ENCODE data around the gene DYNC2I2. TPM values are rescaled to one million over a fixed set of nuclear protein-coding genes. Genes with fewer than 3 reads are reported as not detected.

Gene DYNC2I2
- total RNA-seq, 2 donors from 2014 or later: 12.8 to 20.3 TPM

GRCh38 chr9:128642675-128643245, 13.9 kb downstream of the DYNC2I2 start:
- ATAC-seq: no peak
- DNase-seq: no peak

DNA sequence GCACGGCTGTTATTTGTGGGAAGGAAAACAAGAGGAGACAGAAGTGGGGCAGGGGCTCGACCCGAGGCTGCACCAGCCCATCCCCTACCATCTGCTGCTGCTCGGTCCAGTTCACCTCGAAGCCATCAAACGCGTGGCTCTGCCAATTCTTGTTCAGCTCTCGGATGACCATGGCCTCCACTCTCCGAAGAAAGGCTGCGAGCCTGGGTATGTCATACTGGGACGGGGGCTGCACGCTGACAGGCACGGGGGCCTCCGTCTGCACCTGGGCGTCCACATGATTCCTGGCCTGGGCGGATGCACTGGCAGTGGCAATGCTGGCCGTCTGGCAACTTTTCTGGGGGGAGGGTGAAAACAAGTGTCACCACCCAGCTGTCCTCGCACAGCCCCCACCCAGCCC, 16.0 kb downstream of the DYNC2I2 start:
- ATAC-seq (no peak), DNase-seq (no peak)
- intact Hi-C loops (cut with DNase I): no loop called here

More at GRCh38 chr9:128642675-128643245, 13.9 kb downstream of the DYNC2I2 start:
- intact Hi-C loops (cut with DNase I): no loop called here

GRCh38 chr9:128638580-128638979, 18.1 kb downstream of the DYNC2I2 start:
- intact Hi-C loops (cut with DNase I): loop anchor here (5.0 to 10.0 kb wide), 2 partner anchors 44 to 46 kb away; partner anchors contain the start of gene SET (in 1 of the 2)
- DNase-seq (no peak), ATAC-seq (no peak)

DNA sequence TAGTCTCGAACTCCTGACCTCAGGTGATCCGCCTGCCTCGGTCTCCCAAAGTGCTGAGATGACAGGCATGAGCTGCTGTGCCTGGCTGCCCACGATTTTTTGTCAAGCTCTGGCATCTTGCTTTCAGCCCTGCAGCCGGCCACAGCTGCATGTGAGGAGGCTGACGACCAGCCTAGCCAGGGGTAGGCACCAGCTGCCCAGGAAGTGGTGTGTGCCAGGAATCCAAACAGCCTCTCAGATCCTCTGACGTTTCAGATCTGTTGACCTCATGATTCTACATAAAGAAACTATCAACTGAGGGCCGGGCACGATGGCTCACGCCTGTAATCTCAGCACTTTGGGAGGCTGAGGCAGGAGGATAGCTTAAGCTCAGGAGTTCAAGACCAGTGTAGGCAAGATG, 19.0 kb downstream of the DYNC2I2 start:
- ATAC-seq (no peak), DNase-seq (no peak)
- intact Hi-C loops (cut with DNase I): loop anchor here (5.0 to 10.0 kb wide), 2 partner anchors 45 to 47 kb away; partner anchors contain the start of gene SET (in 1 of the 2)

GRCh38 chr9:128636556-128637530, 19.8 kb downstream of the DYNC2I2 start:
- ATAC-seq (peak; percentile 5 to 31), DNase-seq (peak; percentile 24)
- intact Hi-C loops (cut with DNase I): loop anchor here (5.0 to 10.0 kb wide), 2 partner anchors 45 to 48 kb away; partner anchors contain the start of gene SET (in 1 of the 2)

DNA sequence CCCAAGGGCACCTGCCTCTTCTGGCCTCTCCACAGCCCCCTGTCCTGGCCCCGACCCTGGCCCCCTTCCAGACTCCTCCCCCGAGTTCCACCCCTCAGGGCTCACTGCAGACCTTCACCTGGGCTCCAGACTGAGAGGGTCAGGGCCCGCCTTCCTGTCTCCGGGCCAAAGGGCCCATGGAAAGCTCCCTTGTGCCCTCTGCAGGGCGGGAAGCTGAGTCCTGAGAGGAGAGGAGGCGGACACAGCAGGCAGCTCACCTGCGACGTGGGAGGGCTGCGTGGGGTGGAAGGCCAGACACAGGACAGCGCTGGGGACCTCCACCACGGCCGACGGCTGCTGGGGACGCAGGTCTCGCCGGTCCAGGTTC, 20.6 kb downstream of the DYNC2I2 start:
- peak; percentile 62 for DNase-seq
- intact Hi-C loops (cut with DNase I): loop anchor here (5.0 to 10.0 kb wide), 2 partner anchors 46 to 49 kb away; partner anchors contain the start of gene SET (in 1 of the 2)
- ATAC-seq: peak; percentile 67 to 70

DNA sequence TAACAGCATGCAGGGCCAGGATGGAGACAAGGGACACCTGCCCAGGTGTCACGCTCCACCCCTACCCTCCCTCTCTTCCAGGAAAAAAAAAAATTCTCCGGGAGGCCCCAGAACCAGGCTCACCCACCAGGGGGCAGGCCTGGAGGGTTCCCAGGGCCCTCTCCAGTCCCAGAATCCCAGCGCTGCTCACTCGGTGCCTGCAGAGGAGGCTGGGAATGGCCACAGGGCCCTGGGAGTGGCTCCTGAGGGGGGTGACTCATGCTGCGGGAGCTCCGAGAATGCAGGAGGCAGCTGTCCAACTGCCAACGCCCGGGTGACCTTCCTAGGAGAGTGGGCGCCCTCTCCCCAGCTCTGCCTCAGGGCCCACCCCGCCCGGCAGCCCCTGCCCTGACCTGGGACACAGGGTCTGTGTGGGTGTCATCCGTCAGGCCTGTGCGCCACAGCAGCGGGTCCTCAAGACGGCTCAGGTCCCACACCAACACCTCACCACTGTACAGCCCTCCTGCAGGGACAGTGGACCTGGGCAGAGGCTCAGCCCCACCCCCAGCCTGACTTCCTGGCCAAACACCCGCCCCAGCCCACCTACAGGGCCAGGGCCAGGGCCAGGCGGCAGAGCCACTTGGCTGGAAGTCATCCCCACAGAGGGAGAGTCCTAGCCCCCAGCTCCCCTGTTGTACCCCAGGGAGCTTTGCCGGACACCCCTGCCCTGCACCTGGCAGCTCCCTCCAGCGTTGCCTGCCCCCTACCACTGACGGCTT, 21.2 kb downstream of the DYNC2I2 start:
- peak; percentile 94 for DNase-seq
- ATAC-seq: peak; percentile 91 to 94
- intact Hi-C loops (cut with DNase I): loop anchor here (5.0 to 10.0 kb wide), 2 partner anchors 47 to 49 kb away; partner anchors contain the start of gene SET (in 1 of the 2)

- intact Hi-C loops (cut with DNase I): loop anchor here (5.0 to 10.0 kb wide), 2 partner anchors 48 to 50 kb away; partner anchors contain the start of gene SET (in 1 of the 2)
- peak; percentile 36 for DNase-seq
Measured at GRCh38 chr9:128634651-128635262, 21.9 kb downstream of the DYNC2I2 start.

DNA sequence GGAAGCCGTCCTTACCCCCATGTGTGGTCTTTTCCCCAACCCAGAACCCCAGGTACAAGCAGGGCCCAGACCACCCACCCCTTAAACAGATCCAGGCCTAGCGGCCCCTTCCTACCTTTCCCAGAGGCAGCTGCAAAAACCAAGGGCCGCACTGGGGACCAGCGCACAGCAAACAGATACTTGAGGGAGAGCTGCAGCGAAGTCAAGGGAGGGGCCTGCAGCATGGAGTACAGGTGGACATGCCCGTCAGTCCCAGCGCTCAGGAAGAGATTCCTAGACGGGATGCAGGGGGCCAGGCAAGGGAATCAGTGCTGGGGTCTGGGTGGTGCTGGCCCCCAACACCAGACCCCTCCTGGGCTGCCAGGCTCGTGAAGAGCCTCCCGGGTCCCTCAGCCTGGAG, 22.5 kb downstream of the DYNC2I2 start:
- DNase-seq (peak; percentile 23), ATAC-seq (no peak)
- intact Hi-C loops (cut with DNase I): loop anchor here in 1 of 2 donors (10.0 kb wide), 1 partner anchor 51 kb away; the partner anchor contains the start of gene SET

More at GRCh38 chr9:128634651-128635262, 21.9 kb downstream of the DYNC2I2 start:
- ATAC-seq: peak; percentile 1 to 4

GRCh38 chr9:128633601-128634000, 23.0 kb downstream of the DYNC2I2 start:
- peak; percentile 17 for DNase-seq
- no peak for ATAC-seq
- intact Hi-C loops (cut with DNase I): loop anchor here in 1 of 2 donors (10.0 kb wide), 1 partner anchor 51 kb away; the partner anchor contains the start of gene SET

DNA sequence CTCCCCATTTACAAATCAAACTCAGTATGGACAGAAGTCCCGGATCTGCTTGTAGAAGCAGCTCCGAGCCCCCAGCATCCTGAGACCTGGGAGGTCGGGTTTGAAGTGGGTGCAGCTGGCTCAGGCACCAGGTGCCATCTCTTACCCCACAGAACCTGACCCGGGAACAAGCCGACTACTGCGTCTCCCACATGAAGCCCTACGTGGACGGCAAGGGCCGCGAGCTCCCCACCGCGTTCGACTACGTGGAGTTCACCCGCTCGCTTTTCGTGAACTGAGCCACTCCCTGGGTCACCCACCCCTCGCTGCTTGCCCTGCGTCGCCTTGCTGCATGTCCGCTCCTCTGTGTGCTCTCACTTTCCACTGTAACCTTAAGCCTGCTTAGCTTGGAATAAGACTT, 23.6 kb downstream of the DYNC2I2 start:
- intact Hi-C loops (cut with DNase I): loop anchor here in 1 of 2 donors (10.0 kb wide), 1 partner anchor 52 kb away; the partner anchor contains the start of gene SET
- DNase-seq: peak; percentile 25
- ATAC-seq: no peak

DNA sequence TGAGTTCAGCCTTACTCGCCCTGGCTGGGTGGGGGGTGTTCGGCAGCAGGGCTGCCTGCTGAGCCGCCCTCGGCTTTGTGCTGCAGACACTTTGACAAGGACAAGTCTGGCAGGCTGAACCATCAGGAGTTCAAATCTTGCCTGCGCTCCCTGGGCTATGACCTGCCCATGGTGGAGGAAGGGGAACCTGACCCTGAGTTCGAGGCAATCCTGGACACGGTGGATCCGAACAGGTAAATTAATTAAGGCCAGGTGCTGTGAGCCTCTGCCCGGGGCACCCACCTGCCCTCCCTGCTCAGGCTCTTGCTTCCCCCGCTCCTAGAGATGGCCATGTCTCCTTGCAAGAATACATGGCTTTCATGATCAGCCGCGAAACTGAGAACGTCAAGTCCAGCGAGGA, 24.2 kb downstream of the DYNC2I2 start:
- peak; percentile 10 for DNase-seq
- no peak for ATAC-seq
- intact Hi-C loops (cut with DNase I): loop anchor here in 1 of 2 donors (10.0 kb wide), 1 partner anchor 52 kb away; the partner anchor contains the start of gene SET

- no peak for ATAC-seq
- peak; percentile 11 for DNase-seq
- intact Hi-C loops (cut with DNase I): loop anchor here in 1 of 2 donors (10.0 kb wide), 1 partner anchor 53 kb away; the partner anchor contains the start of gene SET
Measured at GRCh38 chr9:128632066-128632465, 24.6 kb downstream of the DYNC2I2 start.

- no peak for ATAC-seq
- peak; percentile 4 for DNase-seq
- intact Hi-C loops (cut with DNase I): loop anchor here in 1 of 2 donors (10.0 kb wide), 1 partner anchor 53 kb away; the partner anchor contains the start of gene SET
Measured at GRCh38 chr9:128631636-128632035, 25.0 kb downstream of the DYNC2I2 start.

DNA sequence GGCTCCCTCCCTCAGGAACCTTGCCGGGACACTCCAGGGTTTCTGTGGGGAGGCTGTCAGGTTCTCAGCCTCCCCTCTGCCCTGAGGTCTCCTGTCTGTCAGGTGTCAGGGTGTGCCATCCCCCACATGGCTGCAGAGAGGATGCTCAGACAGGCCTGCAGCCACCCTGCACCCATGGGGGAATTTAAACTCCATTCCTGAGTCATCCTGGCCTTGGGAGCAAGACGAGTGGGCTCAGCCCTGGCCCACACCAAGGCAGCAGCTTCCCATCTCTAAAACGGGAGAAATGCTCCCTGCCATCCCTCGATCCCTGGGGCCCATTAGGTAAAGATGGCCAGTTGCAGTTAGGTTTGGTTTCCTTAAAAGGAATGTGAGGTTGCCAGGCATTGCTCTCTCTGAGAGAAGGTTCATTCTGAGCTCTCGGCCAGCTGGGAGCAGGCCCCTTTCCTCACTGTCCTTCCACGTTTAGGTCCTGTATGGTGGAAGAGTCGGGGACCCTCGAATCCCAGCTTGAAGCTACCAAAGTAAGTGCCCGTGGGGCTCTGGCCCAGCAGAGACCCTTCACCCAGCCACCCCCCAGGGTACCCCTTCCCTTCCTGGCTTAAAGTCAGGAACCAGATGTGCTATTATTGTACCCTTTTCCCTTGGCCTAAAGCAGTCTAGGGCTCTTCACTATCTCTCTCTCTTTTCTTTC, 26.6 kb downstream of the DYNC2I2 start:
- intact Hi-C loops (cut with DNase I): loop anchor here in 1 of 2 donors (10.0 kb wide), 1 partner anchor 55 kb away; the partner anchor contains the start of gene SET
- no peak for ATAC-seq
- DNase-seq: peak; percentile 16

DNA sequence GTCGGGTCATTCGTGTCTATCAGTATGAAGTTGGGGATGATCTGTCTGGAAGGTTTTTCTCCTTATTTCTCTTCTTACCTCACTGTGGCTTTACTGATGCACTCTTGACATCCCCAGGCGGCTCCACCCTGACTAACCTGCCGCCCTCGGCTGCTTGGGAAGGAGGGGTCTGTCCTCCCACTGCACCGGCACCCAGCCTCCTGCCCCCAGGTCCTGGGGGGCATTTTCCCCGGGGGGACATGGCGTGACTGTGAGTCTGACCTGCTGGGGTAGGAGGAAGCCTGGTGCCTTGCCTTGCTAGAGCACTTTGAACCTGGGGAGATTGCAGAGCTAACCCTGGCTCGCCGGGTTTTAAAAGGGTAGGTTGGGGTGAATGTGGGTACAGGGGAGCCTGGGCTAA, 27.5 kb downstream of the DYNC2I2 start:
- intact Hi-C loops (cut with DNase I): no loop called here
- DNase-seq (peak; percentile 8), ATAC-seq (no peak)

GRCh38 chr9:128628471-128629048, 28.1 kb downstream of the DYNC2I2 start:
- intact Hi-C loops (cut with DNase I): no loop called here
- ATAC-seq (peak; percentile 88 to 96), DNase-seq (peak; percentile 81)

All from left cardiac atrium (tissue), 4 donors.